Suprapubic skin (tissue), 4 donors: Measurements from ENCODE around the gene GRIFIN. TPM values are rescaled to one million over a fixed set of nuclear protein-coding genes. Genes with fewer than 3 reads are reported as not detected.
"Not testable (repeated sequence)": the region's sequence is repeated elsewhere in the genome, so short reads cannot be mapped to it uniquely, and the experiment has no call there.

ENCODE experiments used
- DNase-seq, 2 donors: peaks; one replicate each; pipeline ENCODE4 v3.0.0-alpha.2; 2019; ENCODE audit warnings: low spot score in 2 of 2
- H3K27ac ChIP-seq: fragments of 200-600 bp; sonication (generic); one replicate; pipeline ENCODE4 v1.5.1; 2019
- H3K27me3 ChIP-seq: fragments of 200-600 bp; sonication (generic); one replicate; pipeline ENCODE4 v1.5.1; 2019
- H3K36me3 ChIP-seq: fragments of 200-600 bp; sonication (generic); one replicate; pipeline ENCODE4 v1.5.1; 2019
- H3K4me1 ChIP-seq: fragments of 200-600 bp; sonication (generic); one replicate; pipeline ENCODE4 v1.5.1; 2019
- H3K4me3 ChIP-seq: fragments of 200-600 bp; sonication (generic); one replicate; pipeline ENCODE4 v1.5.1; 2019; ENCODE audit warnings: mild to moderate bottlenecking
- H3K9me3 ChIP-seq: fragments of 200-600 bp; sonication (generic); one replicate; pipeline ENCODE4 v1.5.1; 2019
- CTCF ChIP-seq, 2 donors: fragments of 200-600 bp in 1 of 2; fragments of 450-650 bp in 1 of 2; sonication (generic) in 1 of 2; IDR thresholded peaks; one replicate each; pipeline ENCODE4 v1.5.1; 2016 to 2019; ENCODE audit warnings: antibody characterized with exemption in 2 of 2, mild to moderate bottlenecking in 1 of 2, moderate library complexity in 1 of 2
- EP300 ChIP-seq: sonication (generic); formaldehyde crosslinking; IDR thresholded peaks from one replicate; pipeline ENCODE4 v1.6.1; 2017; ENCODE audit warnings: antibody characterized with exemption
- POLR2A ChIP-seq, 2 donors: fragments of 450-650 bp; IDR thresholded peaks; one replicate each; pipeline ENCODE4 v1.6.1; 2017; ENCODE audit warnings: antibody characterized with exemption in 2 of 2, mild to moderate bottlenecking in 2 of 2, moderate library complexity in 2 of 2
- POLR2AphosphoS5 ChIP-seq, 3 donors: sonication (generic); formaldehyde crosslinking; IDR thresholded peaks; one replicate each; pipeline ENCODE4 v1.6.1; 2017; ENCODE audit warnings: antibody characterized with exemption in 3 of 3
- WGBS: methylation state at CpG from one replicate; pipeline ENCODE4 v1.1.5; 2018; 5-methylcytosine and 5-hydroxymethylcytosine counted together
- total RNA-seq, 4 donors: library from RNA; depleted of rRNA; stranded (reverse); fragments of >200 nt; gene quantifications; one replicate each; pipeline ENCODE4 v1.1.0, GENCODE V29; 2016

Gene GRIFIN
- total RNA-seq, 4 donors from 2014 or later: not detected

GRCh38 chr7:2459674-2460073 lies 16.5 kb downstream of the GRIFIN start:
- H3K4me3 ChIP-seq: no peak overlapping the region
- 87% methylated on average over 8 of the region's 8 CpGs for WGBS
- H3K4me1 ChIP-seq: no peaks in the 10 kb centered on the region
- no peak for DNase-seq
- H3K27me3 ChIP-seq: no peaks in the 10 kb centered on the region
- H3K9me3 ChIP-seq: no peaks in the 10 kb centered on the region
- no peaks in the 10 kb centered on the region for H3K36me3 ChIP-seq
- no peak overlapping the region for H3K27ac ChIP-seq
- no peak for TF ChIP-seq EP300
- no peak for TF ChIP-seq CTCF (IDR thresholded peaks at IDR 0.05)
- no peak for TF ChIP-seq POLR2AphosphoS5 (IDR thresholded peaks at IDR 0.05)

- 100% methylated on average over 3 of the region's 3 CpGs for WGBS
- not testable (repeated sequence) for H3K27ac ChIP-seq, H3K27me3 ChIP-seq, DNase-seq, H3K4me3 ChIP-seq, H3K36me3 ChIP-seq, H3K9me3 ChIP-seq
- H3K4me1 ChIP-seq: peaks cover 20% of the 10 kb centered on the region
Observed at GRCh38 chr7:2453849-2454248, 22.3 kb downstream of the GRIFIN start.

GRCh38 chr7:2452643-2453270 lies 23.4 kb downstream of the GRIFIN start:
- no peak overlapping the region for H3K4me3 ChIP-seq
- TF ChIP-seq POLR2AphosphoS5 (IDR thresholded peaks at IDR 0.05) (no peak), CTCF (IDR thresholded peaks at IDR 0.05) (no peak), POLR2A (IDR thresholded peaks at IDR 0.05) (no peak), EP300 (no peak)
- WGBS: 91% methylated on average over 7 of the region's 8 CpGs
- H3K9me3 ChIP-seq: no peaks in the 10 kb centered on the region
- peaks cover 20% of the 10 kb centered on the region for H3K4me1 ChIP-seq
- no peak for DNase-seq
- H3K36me3 ChIP-seq: no peaks in the 10 kb centered on the region
- H3K27ac ChIP-seq: no peak overlapping the region
- no peaks in the 10 kb centered on the region for H3K27me3 ChIP-seq

GRCh38 chr7:2452074-2452507 lies 24.1 kb downstream of the GRIFIN start:
- peak overlapping the region; percentile 37 for H3K4me3 ChIP-seq
- peaks cover 20% of the 10 kb centered on the region for H3K4me1 ChIP-seq
- no peak overlapping the region for H3K27ac ChIP-seq
- H3K36me3 ChIP-seq: peaks cover under 1% of the 10 kb centered on the region
- peak in 1 of 2 donors; percentile 60 for DNase-seq
- whole genome bisulfite sequencing: no CpG with 5 or more reads among the region's 16 CpGs
- TF ChIP-seq EP300 (no peak), CTCF (IDR thresholded peaks at IDR 0.05) (no peak)
- no peaks in the 10 kb centered on the region for H3K9me3 ChIP-seq
- H3K27me3 ChIP-seq: no peaks in the 10 kb centered on the region

GRCh38 chr7:2451171-2452073 lies 24.8 kb downstream of the GRIFIN start:
- WGBS: 20% methylated on average over 4 of the region's 34 CpGs
- peaks cover 20% of the 10 kb centered on the region for H3K4me1 ChIP-seq
- H3K4me3 ChIP-seq: peak overlapping the region; percentile 37
- TF ChIP-seq POLR2A (IDR thresholded peaks at IDR 0.05) (no peak), CTCF (IDR thresholded peaks at IDR 0.05) (peak; percentile 77 to 90)
- H3K27ac ChIP-seq: no peak overlapping the region
- no peaks in the 10 kb centered on the region for H3K9me3 ChIP-seq
- H3K27me3 ChIP-seq: no peaks in the 10 kb centered on the region
- DNase-seq: peak; percentile 87 to 92
- H3K36me3 ChIP-seq: peaks cover 4% of the 10 kb centered on the region
